A549 (cell line): ENCODE results near the gene CMIP.

ENCODE experiments used
- BCL3 ChIP-seq: fragments of >200 bp; sonication (Bioruptor Twin); formaldehyde crosslinking; IDR thresholded peaks from 3 replicates; pipeline ENCODE4 v1.6.1; 2016
- BHLHE40 ChIP-seq: IDR thresholded peaks from 2 replicates; pipeline ENCODE4 v1.6.1; 2012; ENCODE audit warnings: low read depth, low read length, inconsistent platforms
- CTCF ChIP-seq: fragments of >200 bp; sonication (Bioruptor Twin); formaldehyde crosslinking; IDR thresholded peaks from 3 replicates; pipeline ENCODE4 v1.5.1; 2016
- POLR2A ChIP-seq: IDR thresholded peaks from 2 replicates; pipeline ENCODE4 v1.6.1; 2012; ENCODE audit warnings: mild to moderate bottlenecking, low read length
- RFX5 ChIP-seq: fragments of 450-650 bp; IDR thresholded peaks from 2 replicates; pipeline ENCODE4 v1.7.1; 2014; ENCODE audit warnings: antibody characterized with exemption, mild to moderate bottlenecking, moderate library complexity

GRCh38 chr16:81692021-81692420 is 247.4 kb downstream of the CMIP start:
- TF ChIP-seq POLR2A (no peak), BCL3 (no peak), CTCF (no peak), RFX5 (no peak), BHLHE40 (no peak)
